ENCODE measurements around the gene ENPP7.

The ENPP7 gene

DNA sequence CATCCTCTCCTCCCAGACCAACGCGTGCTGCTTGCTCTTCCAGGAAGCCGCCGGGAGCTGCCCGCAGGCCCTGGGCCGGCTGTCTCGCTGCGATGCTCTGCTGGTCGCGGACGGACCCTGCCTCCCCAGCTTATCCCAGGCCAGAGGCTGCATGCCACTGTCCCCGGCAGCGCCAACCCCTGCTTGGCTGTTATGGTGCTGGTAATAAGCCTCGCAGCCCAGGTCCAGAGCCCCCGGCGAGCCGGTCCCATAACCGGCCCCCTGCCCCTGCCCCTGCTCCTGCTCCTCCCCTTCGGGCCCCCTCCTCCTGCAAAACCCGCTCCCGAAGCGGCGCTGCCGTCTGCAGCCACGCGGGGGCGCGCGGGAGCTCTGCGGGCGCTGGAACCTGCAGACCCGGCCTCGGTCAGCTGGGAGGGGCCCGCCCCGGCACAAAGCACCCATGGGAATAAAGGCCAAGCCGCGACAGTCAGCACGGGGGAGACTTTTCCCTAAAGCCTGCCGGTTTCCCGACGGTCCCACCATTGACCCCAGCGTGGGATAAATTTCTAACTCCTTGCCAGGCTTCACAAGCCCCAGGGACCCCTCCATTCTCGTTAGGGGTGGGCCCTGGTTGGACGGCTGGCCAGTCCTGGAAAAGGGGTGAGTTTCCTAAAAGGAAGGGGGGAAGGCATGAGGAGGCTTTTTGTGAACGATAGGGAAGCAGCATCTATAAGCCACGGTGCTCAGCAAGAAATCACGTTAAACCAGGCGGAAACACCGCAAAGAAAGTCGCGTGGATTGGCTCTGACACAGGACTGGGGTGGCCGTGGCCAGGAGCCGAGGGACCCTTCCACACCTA is 11.2 kb downstream of the ENPP7 start (continued):
- TF ChIP-seq, protein P1, sequence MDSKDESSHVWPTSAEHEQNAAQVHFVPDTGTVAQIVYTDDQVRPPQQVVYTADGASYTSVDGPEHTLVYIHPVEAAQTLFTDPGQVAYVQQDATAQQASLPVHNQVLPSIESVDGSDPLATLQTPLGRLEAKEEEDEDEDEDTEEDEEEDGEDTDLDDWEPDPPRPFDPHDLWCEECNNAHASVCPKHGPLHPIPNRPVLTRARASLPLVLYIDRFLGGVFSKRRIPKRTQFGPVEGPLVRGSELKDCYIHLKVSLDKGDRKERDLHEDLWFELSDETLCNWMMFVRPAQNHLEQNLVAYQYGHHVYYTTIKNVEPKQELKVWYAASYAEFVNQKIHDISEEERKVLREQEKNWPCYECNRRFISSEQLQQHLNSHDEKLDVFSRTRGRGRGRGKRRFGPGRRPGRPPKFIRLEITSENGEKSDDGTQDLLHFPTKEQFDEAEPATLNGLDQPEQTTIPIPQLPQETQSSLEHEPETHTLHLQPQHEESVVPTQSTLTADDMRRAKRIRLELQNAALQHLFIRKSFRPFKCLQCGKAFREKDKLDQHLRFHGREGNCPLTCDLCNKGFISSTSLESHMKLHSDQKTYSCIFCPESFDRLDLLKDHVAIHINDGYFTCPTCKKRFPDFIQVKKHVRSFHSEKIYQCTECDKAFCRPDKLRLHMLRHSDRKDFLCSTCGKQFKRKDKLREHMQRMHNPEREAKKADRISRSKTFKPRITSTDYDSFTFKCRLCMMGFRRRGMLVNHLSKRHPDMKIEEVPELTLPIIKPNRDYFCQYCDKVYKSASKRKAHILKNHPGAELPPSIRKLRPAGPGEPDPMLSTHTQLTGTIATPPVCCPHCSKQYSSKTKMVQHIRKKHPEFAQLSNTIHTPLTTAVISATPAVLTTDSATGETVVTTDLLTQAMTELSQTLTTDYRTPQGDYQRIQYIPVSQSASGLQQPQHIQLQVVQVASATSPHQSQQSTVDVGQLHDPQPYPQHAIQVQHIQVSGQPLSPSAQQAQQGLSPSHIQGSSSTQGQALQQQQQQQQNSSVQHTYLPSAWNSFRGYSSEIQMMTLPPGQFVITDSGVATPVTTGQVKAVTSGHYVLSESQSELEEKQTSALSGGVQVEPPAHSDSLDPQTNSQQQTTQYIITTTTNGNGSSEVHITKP (tag by site-specific recombination; IDR thresholded peaks at IDR 0.05): peak; percentile 30; the same call in 1 of the 2 replicates
- TF ChIP-seq ZNF19 (tag by site-specific recombination; IDR thresholded peaks at IDR 0.05; ENCODE audit: low read depth) (no peak), SP3 (tag by site-specific recombination; IDR thresholded peaks at IDR 0.05) (peak; percentile 58), ZNF555 (tag by site-specific recombination; conservative IDR thresholded peaks at IDR 0.05) (no peak), ZNF777 (tag by site-specific recombination; IDR thresholded peaks at IDR 0.05; ENCODE audit: borderline replicate concordance) (no peak; the same call in 1 of the 2 replicates), ZNF391 (tag by site-specific recombination; IDR thresholded peaks at IDR 0.05; ENCODE audit: borderline replicate concordance, low read depth) (no peak)

DNA sequence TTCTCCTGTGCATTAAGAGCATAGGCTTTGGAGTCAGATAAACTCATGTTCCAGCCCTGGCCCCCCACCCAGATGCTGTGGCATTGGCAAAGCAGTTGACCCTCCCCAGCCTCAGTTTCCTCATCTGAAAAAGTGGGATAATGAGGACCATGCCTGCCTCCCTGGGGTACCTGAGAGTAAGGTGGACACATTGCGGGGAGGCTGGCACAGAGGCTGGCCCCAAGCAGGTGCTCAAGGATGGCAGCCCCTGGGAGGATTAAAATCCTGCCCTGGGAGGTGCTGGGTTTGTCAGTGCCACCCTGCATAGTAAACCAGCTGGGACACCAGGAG is 11.8 kb downstream of the ENPP7 start:
- no peaks in the 10 kb centered on the region; the same call in 1 of the 2 replicates for H3K4me1 ChIP-seq (ENCODE audit: control insufficient read depth, insufficient read depth, low read length)
- no peaks in the 10 kb centered on the region for H3K36me3 ChIP-seq (ENCODE audit: control insufficient read depth in 2 of 2, insufficient read depth in 1 of 2, low read length in 2 of 2)
- no peaks in the 10 kb centered on the region for H3K9me3 ChIP-seq (ENCODE audit: control insufficient read depth, insufficient read depth, low read depth, low read length)
- TF ChIP-seq ZNF530 (tag by site-specific recombination; IDR thresholded peaks at IDR 0.05; ENCODE audit: low read depth) (no peak), MYNN (tag by site-specific recombination; IDR thresholded peaks at IDR 0.05; ENCODE audit: borderline replicate concordance) (no peak), KLF8 (tag by site-specific recombination; IDR thresholded peaks at IDR 0.05) (no peak), ZNF223 (tag by site-specific recombination; IDR thresholded peaks at IDR 0.05) (no peak), ZNF391 (tag by site-specific recombination; IDR thresholded peaks at IDR 0.05; ENCODE audit: borderline replicate concordance, low read depth) (no peak), ZNF433 (tag by site-specific recombination; IDR thresholded peaks at IDR 0.05; ENCODE audit: low read depth) (no peak), ZNF248 (tag by site-specific recombination; IDR thresholded peaks at IDR 0.05) (no peak)
- TF ChIP-seq, protein P2, sequence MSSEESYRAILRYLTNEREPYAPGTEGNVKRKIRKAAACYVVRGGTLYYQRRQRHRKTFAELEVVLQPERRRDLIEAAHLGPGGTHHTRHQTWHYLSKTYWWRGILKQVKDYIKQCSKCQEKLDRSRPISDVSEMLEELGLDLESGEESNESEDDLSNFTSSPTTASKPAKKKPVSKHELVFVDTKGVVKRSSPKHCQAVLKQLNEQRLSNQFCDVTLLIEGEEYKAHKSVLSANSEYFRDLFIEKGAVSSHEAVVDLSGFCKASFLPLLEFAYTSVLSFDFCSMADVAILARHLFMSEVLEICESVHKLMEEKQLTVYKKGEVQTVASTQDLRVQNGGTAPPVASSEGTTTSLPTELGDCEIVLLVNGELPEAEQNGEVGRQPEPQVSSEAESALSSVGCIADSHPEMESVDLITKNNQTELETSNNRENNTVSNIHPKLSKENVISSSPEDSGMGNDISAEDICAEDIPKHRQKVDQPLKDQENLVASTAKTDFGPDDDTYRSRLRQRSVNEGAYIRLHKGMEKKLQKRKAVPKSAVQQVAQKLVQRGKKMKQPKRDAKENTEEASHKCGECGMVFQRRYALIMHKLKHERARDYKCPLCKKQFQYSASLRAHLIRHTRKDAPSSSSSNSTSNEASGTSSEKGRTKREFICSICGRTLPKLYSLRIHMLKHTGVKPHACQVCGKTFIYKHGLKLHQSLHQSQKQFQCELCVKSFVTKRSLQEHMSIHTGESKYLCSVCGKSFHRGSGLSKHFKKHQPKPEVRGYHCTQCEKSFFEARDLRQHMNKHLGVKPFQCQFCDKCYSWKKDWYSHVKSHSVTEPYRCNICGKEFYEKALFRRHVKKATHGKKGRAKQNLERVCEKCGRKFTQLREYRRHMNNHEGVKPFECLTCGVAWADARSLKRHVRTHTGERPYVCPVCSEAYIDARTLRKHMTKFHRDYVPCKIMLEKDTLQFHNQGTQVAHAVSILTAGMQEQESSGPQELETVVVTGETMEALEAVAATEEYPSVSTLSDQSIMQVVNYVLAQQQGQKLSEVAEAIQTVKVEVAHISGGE (tag by site-specific recombination; conservative IDR thresholded peaks at IDR 0.05; ENCODE audit: low read depth): no peak
- TF ChIP-seq, protein P3, sequence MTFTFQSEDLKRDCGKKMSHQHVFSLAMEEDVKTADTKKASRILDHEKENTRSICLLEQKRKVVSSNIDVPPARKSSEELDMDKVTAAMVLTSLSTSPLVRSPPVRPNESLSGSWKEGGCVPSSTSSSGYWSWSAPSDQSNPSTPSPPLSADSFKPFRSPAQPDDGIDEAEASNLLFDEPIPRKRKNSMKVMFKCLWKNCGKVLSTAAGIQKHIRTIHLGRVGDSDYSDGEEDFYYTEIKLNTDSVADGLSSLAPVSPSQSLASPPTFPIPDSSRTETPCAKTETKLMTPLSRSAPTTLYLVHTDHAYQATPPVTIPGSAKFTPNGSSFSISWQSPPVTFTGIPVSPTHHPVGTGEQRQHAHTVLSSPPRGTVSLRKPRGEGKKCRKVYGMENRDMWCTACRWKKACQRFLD (tag by site-specific recombination; IDR thresholded peaks at IDR 0.05): no peak
- TF ChIP-seq, protein P4, sequence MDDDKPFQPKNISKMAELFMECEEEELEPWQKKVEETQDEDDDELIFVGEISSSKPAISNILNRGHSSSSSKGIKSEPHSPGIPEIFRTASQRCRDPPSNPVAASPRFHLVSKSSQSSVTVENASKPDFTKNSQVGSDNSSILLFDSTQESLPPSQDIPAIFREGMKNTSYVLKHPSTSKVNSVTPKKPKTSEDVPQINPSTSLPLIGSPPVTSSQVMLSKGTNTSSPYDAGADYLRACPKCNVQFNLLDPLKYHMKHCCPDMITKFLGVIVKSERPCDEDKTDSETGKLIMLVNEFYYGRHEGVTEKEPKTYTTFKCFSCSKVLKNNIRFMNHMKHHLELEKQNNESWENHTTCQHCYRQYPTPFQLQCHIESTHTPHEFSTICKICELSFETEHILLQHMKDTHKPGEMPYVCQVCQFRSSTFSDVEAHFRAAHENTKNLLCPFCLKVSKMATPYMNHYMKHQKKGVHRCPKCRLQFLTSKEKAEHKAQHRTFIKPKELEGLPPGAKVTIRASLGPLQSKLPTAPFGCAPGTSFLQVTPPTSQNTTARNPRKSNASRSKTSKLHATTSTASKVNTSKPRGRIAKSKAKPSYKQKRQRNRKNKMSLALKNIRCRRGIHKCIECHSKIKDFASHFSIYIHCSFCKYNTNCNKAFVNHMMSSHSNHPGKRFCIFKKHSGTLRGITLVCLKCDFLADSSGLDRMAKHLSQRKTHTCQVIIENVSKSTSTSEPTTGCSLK (tag by site-specific recombination; IDR thresholded peaks at IDR 0.05): no peak
- no peak overlapping the region for H3K27ac ChIP-seq (ENCODE audit: extremely low read depth, low read depth, low read length)
- H3K4me3 ChIP-seq (ENCODE audit: low read depth, low read length): no peak overlapping the region
- POLR2A ChIA-PET: interaction anchor here (1.0 to 1.4 kb wide), 2 partner anchors 9 to 45 kb away, joined by 3 to 4 read pairs; no protein-coding TSS in a partner anchor
- CTCF ChIA-PET: interaction anchor here (0.6 to 2.9 kb wide), 20 partner anchors 7 to 924 kb away, joined by 3 to 31 read pairs (median 7); no protein-coding TSS in a partner anchor

Data from HEK293 (cell line).